ENCODE data around the gene MED29. TPM values are rescaled to one million over a fixed set of nuclear protein-coding genes. Genes with fewer than 3 reads are reported as not detected.

The MED29 gene
- total and polyA plus RNA-seq, 2 of the 13 experiments (the other 11 are each of a cell fraction or from before 2014, with no cell fraction given) = 14.0 to 19.7 TPM

DNA sequence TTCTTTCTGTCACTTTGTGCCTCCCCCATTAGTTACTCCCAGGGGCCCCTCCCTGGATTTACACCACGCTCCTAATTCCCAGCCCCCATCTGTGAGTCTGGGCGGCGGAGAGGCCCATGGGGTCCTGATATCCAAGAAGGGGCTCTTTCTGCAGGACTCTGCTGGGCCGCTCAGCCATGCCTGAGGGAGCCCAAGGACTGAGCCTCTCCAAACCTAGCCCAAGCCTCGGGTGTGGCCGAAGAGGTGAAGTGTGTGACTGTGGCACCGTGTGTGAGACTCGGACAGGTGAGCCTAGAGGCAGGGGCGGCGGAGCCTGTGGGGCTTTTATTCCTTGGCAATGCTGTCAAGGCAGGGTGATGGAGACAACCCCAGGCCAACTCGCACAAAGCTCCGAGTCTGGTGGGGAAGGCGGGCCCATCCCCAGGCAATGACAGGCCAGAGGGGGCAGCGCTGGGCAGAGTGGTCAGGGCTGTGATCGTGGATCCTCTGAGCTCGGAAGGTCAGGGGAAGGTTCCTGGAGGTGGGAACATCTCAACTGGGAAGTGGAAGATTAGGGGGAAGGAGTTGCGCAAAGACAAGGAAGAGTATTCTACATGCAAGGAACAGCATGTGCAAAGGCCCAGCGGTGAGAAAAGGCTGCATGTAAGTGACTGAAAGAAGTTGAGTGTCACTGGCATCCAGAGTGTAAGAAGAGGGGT lies 22.9 kb downstream of the MED29 start (continued):
- TF ChIP-seq ZNF652 (CRISPR knock-in tag; IDR thresholded peaks at IDR 0.05; ENCODE audit: borderline replicate concordance, low read depth) (no peak), ZMYM3 (CRISPR knock-in tag; IDR thresholded peaks at IDR 0.05) (peak; percentile 68; the same call in 1 of the 2 replicates), ZNF567 (CRISPR knock-in tag; IDR thresholded peaks at IDR 0.05; ENCODE audit: borderline replicate concordance) (0 out of 2 replicates have a peak, but pooled peaks have one; percentile 75), ZNF564 (CRISPR knock-in tag; IDR thresholded peaks at IDR 0.05) (no peak), ZBTB20 (CRISPR knock-in tag; IDR thresholded peaks at IDR 0.05; ENCODE audit: borderline replicate concordance, low read depth) (no peak), ZNF619 (CRISPR knock-in tag; IDR thresholded peaks at IDR 0.05) (peak; percentile 82; the same call in 1 of the 2 replicates), ZBTB3 (CRISPR knock-in tag; IDR thresholded peaks at IDR 0.05; ENCODE audit: borderline replicate concordance, low read depth) (0 out of 2 replicates have a peak, but pooled peaks have one; percentile 22), SP4 (CRISPR knock-in tag; IDR thresholded peaks at IDR 0.05) (0 out of 2 replicates have a peak, but pooled peaks have one; percentile 41), TIGD3 (CRISPR knock-in tag; IDR thresholded peaks at IDR 0.05; ENCODE audit: borderline replicate concordance) (no peak), MXI1 (IDR thresholded peaks at IDR 0.05; ENCODE audit: borderline replicate concordance, low read depth, low read length) (0 out of 3 replicates have a peak, but pooled peaks have one; percentile 3), ZNF318 (CRISPR knock-in tag; IDR thresholded peaks at IDR 0.05) (no peak)
- TF ChIP-seq, protein P1, sequence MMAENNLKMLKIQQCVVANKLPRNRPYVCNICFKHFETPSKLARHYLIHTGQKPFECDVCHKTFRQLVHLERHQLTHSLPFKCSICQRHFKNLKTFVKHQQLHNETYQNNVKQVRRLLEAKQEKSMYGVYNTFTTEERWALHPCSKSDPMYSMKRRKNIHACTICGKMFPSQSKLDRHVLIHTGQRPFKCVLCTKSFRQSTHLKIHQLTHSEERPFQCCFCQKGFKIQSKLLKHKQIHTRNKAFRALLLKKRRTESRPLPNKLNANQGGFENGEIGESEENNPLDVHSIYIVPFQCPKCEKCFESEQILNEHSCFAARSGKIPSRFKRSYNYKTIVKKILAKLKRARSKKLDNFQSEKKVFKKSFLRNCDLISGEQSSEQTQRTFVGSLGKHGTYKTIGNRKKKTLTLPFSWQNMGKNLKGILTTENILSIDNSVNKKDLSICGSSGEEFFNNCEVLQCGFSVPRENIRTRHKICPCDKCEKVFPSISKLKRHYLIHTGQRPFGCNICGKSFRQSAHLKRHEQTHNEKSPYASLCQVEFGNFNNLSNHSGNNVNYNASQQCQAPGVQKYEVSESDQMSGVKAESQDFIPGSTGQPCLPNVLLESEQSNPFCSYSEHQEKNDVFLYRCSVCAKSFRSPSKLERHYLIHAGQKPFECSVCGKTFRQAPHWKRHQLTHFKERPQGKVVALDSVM (CRISPR knock-in tag; IDR thresholded peaks at IDR 0.05) = no peak

All from HepG2 (cell line).